ENCODE measurements around the gene CHMP2B.

CHMP2B gene

DNA sequence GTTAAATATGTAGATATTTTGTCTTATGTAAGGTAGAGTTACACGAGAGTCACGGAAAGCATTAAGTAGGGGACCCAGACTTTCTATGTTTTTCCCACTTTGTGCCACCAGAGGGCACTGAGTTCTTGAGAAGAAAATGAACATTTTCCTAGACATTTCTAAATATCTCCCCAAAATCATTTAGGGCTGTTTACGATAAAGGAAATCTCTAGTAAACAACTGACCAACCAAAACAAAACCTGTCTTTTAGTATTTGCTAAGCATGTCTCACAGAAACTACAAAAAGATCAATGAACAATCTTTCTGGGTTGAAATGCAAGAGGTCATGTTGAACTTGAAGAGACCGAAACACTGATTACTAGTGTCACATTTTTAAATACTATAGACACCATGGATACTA, 33.2 kb downstream of the CHMP2B start:
- H3K27ac ChIP-seq (ENCODE audit: low read depth, low read length), result no peak overlapping the region
- no peaks in the 10 kb centered on the region for H3K4me1 ChIP-seq (ENCODE audit: control insufficient read depth in 1 of 2, insufficient read depth in 2 of 2, low read length in 2 of 2)
- no peaks in the 10 kb centered on the region for H3K36me3 ChIP-seq (ENCODE audit: control insufficient read depth in 1 of 2, insufficient read depth in 2 of 2, low read length in 2 of 2)
- H3K9me3 ChIP-seq (ENCODE audit: control insufficient read depth in 1 of 2, low read length in 2 of 2), result no peaks in the 10 kb centered on the region
- H3K4me3 ChIP-seq (ENCODE audit: low read depth in 1 of 2, low read length in 2 of 2), result no peak overlapping the region
- no peak overlapping the region for H3K9ac ChIP-seq (ENCODE audit: low read depth in 1 of 2, low read length in 2 of 2)
- H3K27me3 ChIP-seq (ENCODE audit: control insufficient read depth in 1 of 2, insufficient read depth in 2 of 2, low read length in 2 of 2), result no peaks in the 10 kb centered on the region

DNA sequence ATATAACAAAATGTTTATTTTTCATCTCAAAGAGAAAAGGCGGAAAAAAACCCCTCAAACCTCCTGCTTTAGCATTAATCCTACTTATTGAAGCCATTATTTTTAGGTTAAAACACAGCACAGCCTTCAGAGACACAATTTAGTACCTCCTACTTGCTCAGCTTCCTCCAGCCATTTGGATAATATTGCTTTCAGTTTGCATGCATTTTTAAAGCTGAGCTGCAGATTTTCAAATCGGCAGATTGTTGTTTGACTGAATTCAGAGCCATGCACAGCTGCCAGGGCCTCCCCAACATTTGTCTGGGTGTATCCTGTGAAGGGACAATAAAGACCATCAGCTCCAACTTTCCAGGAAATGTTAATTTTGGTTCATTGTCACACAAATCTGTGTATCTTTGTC, 34.8 kb downstream of the CHMP2B start:
- Histone ChIP-seq H3K4me1 (ENCODE audit: control insufficient read depth in 1 of 2, insufficient read depth in 2 of 2, low read length in 2 of 2) (no peaks in the 10 kb centered on the region), H3K36me3 (ENCODE audit: control insufficient read depth in 1 of 2, insufficient read depth in 2 of 2, low read length in 2 of 2) (no peaks in the 10 kb centered on the region), H3K9me3 (ENCODE audit: control insufficient read depth in 1 of 2, low read length in 2 of 2) (no peaks in the 10 kb centered on the region), H3K27ac (ENCODE audit: low read depth, low read length) (no peak overlapping the region), H3K9ac (ENCODE audit: low read depth in 1 of 2, low read length in 2 of 2) (no peak overlapping the region), H3K4me3 (ENCODE audit: low read depth in 1 of 2, low read length in 2 of 2) (no peak overlapping the region), H3K27me3 (ENCODE audit: control insufficient read depth in 1 of 2, insufficient read depth in 2 of 2, low read length in 2 of 2) (no peaks in the 10 kb centered on the region)

DNA sequence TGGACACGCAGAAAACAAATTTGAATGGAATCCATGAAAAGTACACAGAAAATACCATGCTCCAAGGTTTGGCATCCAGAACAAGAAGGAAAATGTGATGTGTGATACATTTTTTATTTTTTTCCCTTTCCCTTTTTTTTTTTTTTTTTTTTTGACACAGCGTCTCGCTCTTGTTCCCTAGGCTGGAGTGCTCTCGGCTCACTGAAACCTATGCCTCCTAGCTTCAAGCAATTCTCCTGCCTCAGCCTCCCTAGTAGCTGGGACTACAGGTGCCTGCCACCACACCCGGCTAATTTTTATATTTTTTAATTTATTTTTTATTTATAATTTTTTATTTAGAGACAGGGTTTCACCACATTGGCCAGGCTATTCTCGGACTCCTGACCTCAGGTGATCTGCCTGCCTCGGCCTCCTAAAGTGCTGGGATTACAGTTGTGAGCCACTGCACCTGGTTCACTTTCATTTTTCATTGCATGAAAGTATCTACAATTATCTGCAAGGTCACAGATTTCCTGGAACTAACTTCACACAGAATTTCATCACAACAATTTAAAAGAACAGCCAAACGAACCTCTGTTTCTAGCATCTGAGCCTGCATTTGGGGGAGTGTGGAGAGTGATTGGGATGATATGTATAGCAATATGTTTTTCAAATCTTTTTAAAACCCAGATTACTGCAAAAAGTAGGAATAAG, 41.0 kb downstream of the CHMP2B start:
- no peaks in the 10 kb centered on the region for H3K36me3 ChIP-seq (ENCODE audit: control insufficient read depth in 1 of 2, insufficient read depth in 2 of 2, low read length in 2 of 2)
- H3K4me3 ChIP-seq (ENCODE audit: low read depth in 1 of 2, low read length in 2 of 2), result no peak overlapping the region
- H3K27ac ChIP-seq (ENCODE audit: low read depth, low read length), result no peak overlapping the region
- H3K27me3 ChIP-seq (ENCODE audit: control insufficient read depth in 1 of 2, insufficient read depth in 2 of 2, low read length in 2 of 2), result no peaks in the 10 kb centered on the region
- H3K9me3 ChIP-seq (ENCODE audit: control insufficient read depth in 1 of 2, low read length in 2 of 2), result no peaks in the 10 kb centered on the region
- no peak overlapping the region for H3K9ac ChIP-seq (ENCODE audit: low read depth in 1 of 2, low read length in 2 of 2)
- H3K4me1 ChIP-seq (ENCODE audit: control insufficient read depth in 1 of 2, insufficient read depth in 2 of 2, low read length in 2 of 2), result no peaks in the 10 kb centered on the region

DNA sequence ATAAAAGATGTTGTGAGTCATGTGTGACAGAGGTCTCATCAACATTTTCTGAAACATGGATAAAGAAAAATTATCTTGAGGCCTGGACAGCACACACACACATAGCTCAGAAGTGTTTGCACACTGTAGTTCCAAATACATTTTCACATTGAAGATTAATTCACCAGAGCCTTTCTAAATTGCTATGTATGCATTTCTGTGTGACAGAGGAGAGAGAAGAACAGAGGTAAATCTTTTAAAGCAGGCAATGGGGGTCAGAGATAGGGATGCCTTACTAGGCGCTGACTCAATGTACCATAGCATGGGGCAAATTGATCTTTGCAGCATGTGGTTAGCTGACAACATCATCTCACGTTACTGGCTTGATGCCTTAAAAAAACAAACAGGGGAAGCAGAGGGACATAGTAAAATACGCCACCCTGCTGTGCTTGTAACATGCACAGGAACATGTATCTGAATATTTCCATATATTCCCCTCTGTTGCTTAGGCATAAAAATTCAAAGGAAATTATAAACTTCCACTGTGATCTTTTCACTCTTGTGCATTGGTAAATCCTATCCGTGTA, 41.6 kb downstream of the CHMP2B start:
- Histone ChIP-seq H3K27me3 (ENCODE audit: control insufficient read depth in 1 of 2, insufficient read depth in 2 of 2, low read length in 2 of 2) (no peaks in the 10 kb centered on the region), H3K4me1 (ENCODE audit: control insufficient read depth in 1 of 2, insufficient read depth in 2 of 2, low read length in 2 of 2) (no peaks in the 10 kb centered on the region), H3K36me3 (ENCODE audit: control insufficient read depth in 1 of 2, insufficient read depth in 2 of 2, low read length in 2 of 2) (no peaks in the 10 kb centered on the region), H3K4me3 (ENCODE audit: low read depth in 1 of 2, low read length in 2 of 2) (no peak overlapping the region), H3K9me3 (ENCODE audit: control insufficient read depth in 1 of 2, low read length in 2 of 2) (no peaks in the 10 kb centered on the region), H3K27ac (ENCODE audit: low read depth, low read length) (no peak overlapping the region), H3K9ac (ENCODE audit: low read depth in 1 of 2, low read length in 2 of 2) (no peak overlapping the region)

DNA sequence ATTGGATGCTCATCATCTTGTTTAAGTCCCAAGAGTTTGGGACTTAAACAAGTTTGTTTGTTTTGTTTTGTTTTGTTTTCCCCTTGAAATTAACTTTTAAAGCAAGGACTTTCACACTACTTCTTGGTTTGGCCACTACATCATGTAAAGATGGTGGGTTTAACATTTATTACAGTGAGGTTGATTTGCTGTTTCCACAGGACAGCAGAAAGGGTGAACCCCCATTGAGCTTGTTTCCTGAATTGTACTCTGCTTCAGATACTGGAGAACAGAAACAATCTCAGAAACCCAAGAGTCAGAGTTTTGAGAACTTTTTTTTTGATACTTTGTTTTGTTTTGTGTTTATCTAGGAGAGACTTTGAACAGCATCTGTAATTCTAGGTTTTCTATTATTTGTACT, 42.6 kb downstream of the CHMP2B start:
- H3K9me3 ChIP-seq (ENCODE audit: control insufficient read depth in 1 of 2, low read length in 2 of 2), result no peaks in the 10 kb centered on the region
- H3K27me3 ChIP-seq (ENCODE audit: control insufficient read depth in 1 of 2, insufficient read depth in 2 of 2, low read length in 2 of 2), result no peaks in the 10 kb centered on the region
- H3K27ac ChIP-seq (ENCODE audit: low read depth, low read length), result no peak overlapping the region
- no peak overlapping the region for H3K4me3 ChIP-seq (ENCODE audit: low read depth in 1 of 2, low read length in 2 of 2)
- H3K4me1 ChIP-seq (ENCODE audit: control insufficient read depth in 1 of 2, insufficient read depth in 2 of 2, low read length in 2 of 2), result no peaks in the 10 kb centered on the region
- no peak overlapping the region for H3K9ac ChIP-seq (ENCODE audit: low read depth in 1 of 2, low read length in 2 of 2)
- H3K36me3 ChIP-seq (ENCODE audit: control insufficient read depth in 1 of 2, insufficient read depth in 2 of 2, low read length in 2 of 2), result no peaks in the 10 kb centered on the region

DNA sequence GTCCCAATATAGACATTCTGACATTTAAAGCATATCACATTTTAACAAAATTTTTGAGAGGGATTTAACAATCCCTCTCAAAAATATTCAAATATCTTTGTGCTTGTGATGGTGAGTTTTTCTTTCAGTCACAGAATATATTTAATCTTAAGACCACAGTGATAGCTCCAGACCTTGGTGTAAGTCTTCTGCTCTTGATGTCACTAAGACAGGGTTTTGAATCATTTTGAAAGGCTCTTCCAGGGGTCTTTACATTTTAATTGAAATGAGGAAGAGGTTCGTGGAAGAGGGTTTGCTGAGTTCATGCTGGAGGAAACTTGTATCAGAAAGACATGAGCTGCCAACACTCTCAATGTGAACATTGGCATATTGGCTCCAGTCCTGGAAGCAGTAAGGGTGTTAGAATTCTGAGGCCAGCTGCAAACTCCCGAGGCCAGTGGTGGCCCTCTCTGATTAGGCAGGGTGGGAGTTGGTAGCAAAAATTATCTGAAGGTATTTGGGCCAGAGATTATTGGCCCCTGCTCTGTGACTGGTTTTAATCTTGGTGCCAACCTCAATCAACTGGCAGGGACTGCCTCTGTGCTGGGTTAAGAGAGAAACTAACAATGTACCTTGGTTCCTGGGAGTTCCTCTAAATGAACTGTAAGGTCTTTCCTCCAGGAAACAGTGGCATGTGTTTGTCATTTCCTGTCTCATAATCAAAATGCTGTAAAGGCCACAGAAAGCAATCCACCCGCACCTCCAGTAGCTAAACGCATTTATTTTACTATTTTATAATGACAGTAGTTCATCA, 44.0 kb downstream of the CHMP2B start:
- Histone ChIP-seq H3K9me3 (ENCODE audit: control insufficient read depth in 1 of 2, low read length in 2 of 2) (no peaks in the 10 kb centered on the region), H3K27ac (ENCODE audit: low read depth, low read length) (no peak overlapping the region), H3K36me3 (ENCODE audit: control insufficient read depth in 1 of 2, insufficient read depth in 2 of 2, low read length in 2 of 2) (no peaks in the 10 kb centered on the region), H3K4me1 (ENCODE audit: control insufficient read depth in 1 of 2, insufficient read depth in 2 of 2, low read length in 2 of 2) (no peaks in the 10 kb centered on the region), H3K27me3 (ENCODE audit: control insufficient read depth in 1 of 2, insufficient read depth in 2 of 2, low read length in 2 of 2) (no peaks in the 10 kb centered on the region), H3K4me3 (ENCODE audit: low read depth in 1 of 2, low read length in 2 of 2) (no peak overlapping the region), H3K9ac (ENCODE audit: low read depth in 1 of 2, low read length in 2 of 2) (no peak overlapping the region)

DNA sequence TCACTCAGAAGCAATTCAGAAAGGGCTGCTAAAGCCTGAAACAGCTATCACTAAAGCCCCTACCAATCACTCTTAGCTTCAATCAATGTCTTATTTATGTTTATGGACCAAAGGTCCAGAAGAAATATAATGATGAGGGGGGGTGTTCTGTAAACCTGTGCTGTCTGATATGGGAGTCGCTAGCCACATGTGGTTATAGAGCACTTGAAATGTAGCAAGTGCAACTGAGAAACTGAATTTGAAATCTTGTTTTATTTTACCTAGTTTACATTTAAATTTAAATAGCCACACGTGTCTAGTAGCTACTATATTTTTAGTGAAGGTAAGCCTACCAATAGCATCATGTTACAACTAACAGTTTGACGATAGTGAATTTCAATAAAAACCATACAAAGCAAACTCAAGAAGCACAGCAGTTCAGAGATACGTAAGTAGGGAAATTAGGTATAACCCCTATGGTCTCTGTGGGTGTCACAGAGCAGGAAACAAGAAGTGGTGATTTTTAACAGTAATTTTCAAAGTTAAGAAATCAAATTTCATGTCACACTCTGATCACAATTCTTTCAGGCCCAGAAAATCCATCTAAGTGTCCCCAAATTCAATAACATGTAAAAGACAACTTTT, 45.7 kb downstream of the CHMP2B start:
- no peaks in the 10 kb centered on the region for H3K27me3 ChIP-seq (ENCODE audit: control insufficient read depth in 1 of 2, insufficient read depth in 2 of 2, low read length in 2 of 2)
- H3K9ac ChIP-seq (ENCODE audit: low read depth in 1 of 2, low read length in 2 of 2), result no peak overlapping the region
- H3K4me3 ChIP-seq (ENCODE audit: low read depth in 1 of 2, low read length in 2 of 2), result no peak overlapping the region
- no peak overlapping the region for H3K27ac ChIP-seq (ENCODE audit: low read depth, low read length)
- no peaks in the 10 kb centered on the region for H3K36me3 ChIP-seq (ENCODE audit: control insufficient read depth in 1 of 2, insufficient read depth in 2 of 2, low read length in 2 of 2)
- H3K9me3 ChIP-seq (ENCODE audit: control insufficient read depth in 1 of 2, low read length in 2 of 2), result no peaks in the 10 kb centered on the region
- H3K4me1 ChIP-seq (ENCODE audit: control insufficient read depth in 1 of 2, insufficient read depth in 2 of 2, low read length in 2 of 2), result no peaks in the 10 kb centered on the region

DNA sequence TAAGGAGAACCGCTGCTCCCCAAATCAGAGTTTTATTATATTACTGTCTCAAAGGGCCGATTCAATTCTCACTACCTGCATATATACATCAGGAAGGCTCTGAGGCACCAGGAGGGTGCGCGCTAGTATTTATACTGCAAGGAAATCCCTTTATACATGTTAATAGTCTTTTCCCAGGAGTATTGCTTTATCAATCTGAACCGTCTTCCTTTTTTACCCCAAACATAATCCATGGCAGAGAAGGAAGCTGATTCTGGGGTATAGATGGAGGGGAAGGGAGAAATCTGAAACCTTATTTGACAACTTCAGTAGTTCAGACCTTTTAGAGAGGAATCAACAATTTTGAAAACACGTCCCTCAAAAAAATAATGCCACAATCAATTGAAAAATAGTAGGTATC, 49.4 kb downstream of the CHMP2B start, which contains the start of gene POU1F1:
Gene POU1F1, minus strand, starts transcription at position 101 of the 400 bp plus-strand sequence. CDS start 122 bp downstream, outside the sequence.
- H3K4me1 ChIP-seq (ENCODE audit: control insufficient read depth in 1 of 2, insufficient read depth in 2 of 2, low read length in 2 of 2), result no peaks in the 10 kb centered on the region
- no peaks in the 10 kb centered on the region for H3K36me3 ChIP-seq (ENCODE audit: control insufficient read depth in 1 of 2, insufficient read depth in 2 of 2, low read length in 2 of 2)
- no peak within 1 kb of the TSS for H3K4me3 ChIP-seq (ENCODE audit: low read depth in 1 of 2, low read length in 2 of 2)
- no peaks in the 10 kb centered on the region for H3K27me3 ChIP-seq (ENCODE audit: control insufficient read depth in 1 of 2, insufficient read depth in 2 of 2, low read length in 2 of 2)
- H3K9ac ChIP-seq (ENCODE audit: low read depth in 1 of 2, low read length in 2 of 2), result no peak within 1 kb of the TSS
- no peak within 1 kb of the TSS for H3K27ac ChIP-seq (ENCODE audit: low read depth, low read length)
- no peaks in the 10 kb centered on the region for H3K9me3 ChIP-seq (ENCODE audit: control insufficient read depth in 1 of 2, low read length in 2 of 2)

DNA sequence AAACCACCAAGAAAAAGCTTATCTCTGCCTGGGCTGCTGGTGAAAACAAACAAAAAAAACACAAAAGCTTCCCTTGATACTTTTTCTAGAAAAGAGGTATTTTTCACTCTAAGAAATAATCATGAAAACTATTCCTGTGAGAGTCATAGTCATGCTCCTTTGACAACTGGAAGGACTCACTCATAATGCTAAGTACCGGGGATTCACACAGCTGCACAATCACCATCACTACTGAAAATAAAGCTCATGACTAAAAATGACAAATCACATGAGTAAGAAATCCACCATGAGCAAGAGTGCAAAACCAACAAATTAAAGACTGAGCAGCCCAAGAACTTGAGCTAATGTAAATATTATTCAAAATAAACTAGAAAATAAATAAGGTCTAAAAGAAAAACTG, 59.9 kb downstream of the CHMP2B start:
- Histone ChIP-seq H3K9ac (ENCODE audit: low read depth in 1 of 2, low read length in 2 of 2) (no peak overlapping the region), H3K4me3 (ENCODE audit: low read depth in 1 of 2, low read length in 2 of 2) (no peak overlapping the region), H3K27me3 (ENCODE audit: control insufficient read depth in 1 of 2, insufficient read depth in 2 of 2, low read length in 2 of 2) (no peaks in the 10 kb centered on the region), H3K36me3 (ENCODE audit: control insufficient read depth in 1 of 2, insufficient read depth in 2 of 2, low read length in 2 of 2) (no peaks in the 10 kb centered on the region), H3K9me3 (ENCODE audit: control insufficient read depth in 1 of 2, low read length in 2 of 2) (no peaks in the 10 kb centered on the region), H3K27ac (ENCODE audit: low read depth, low read length) (no peak overlapping the region), H3K4me1 (ENCODE audit: control insufficient read depth in 1 of 2, insufficient read depth in 2 of 2, low read length in 2 of 2) (no peaks in the 10 kb centered on the region)

DNA sequence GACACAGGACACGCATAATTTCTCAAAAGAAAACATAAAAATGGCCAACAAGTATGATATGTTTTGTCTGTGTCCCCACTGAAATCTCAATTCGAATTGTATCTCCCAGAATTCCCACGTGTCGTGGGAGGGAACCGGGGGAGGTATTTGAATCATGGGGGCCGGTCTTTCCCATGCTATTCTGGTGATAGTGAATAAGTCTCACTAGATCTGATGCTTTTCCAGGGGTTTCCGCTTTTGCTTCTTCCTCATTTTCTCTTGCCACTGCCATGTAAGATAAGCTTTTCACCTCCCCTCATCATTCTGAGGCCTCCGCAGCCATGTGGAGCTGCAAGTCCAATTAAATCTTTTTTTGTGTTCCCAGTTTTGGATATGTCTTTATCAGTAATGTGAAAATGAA, 61.3 kb downstream of the CHMP2B start:
- Histone ChIP-seq H3K9me3 (ENCODE audit: control insufficient read depth in 1 of 2, low read length in 2 of 2) (no peaks in the 10 kb centered on the region), H3K36me3 (ENCODE audit: control insufficient read depth in 1 of 2, insufficient read depth in 2 of 2, low read length in 2 of 2) (no peaks in the 10 kb centered on the region), H3K4me1 (ENCODE audit: control insufficient read depth in 1 of 2, insufficient read depth in 2 of 2, low read length in 2 of 2) (no peaks in the 10 kb centered on the region), H3K4me3 (ENCODE audit: low read depth in 1 of 2, low read length in 2 of 2) (no peak overlapping the region), H3K27me3 (ENCODE audit: control insufficient read depth in 1 of 2, insufficient read depth in 2 of 2, low read length in 2 of 2) (no peaks in the 10 kb centered on the region), H3K9ac (ENCODE audit: low read depth in 1 of 2, low read length in 2 of 2) (no peak overlapping the region), H3K27ac (ENCODE audit: low read depth, low read length) (no peak overlapping the region)
